MM.1S (cell line): ENCODE results near the gene UBE2S.

ENCODE experiments used
- DNase-seq: peaks from one replicate; pipeline ENCODE4 v3.0.0-alpha.2; 2015
- H2AFZ ChIP-seq: fragments of 300-600 bp; sonication (generic); 2 replicates; pipeline ENCODE4 v1.6.0; 2016; ENCODE audit warnings: antibody characterized with exemption, low read length
- H3F3A ChIP-seq: fragments of 300-600 bp; sonication (generic); 2 replicates; pipeline ENCODE4 v1.6.1; 2016; ENCODE audit warnings: mild to moderate bottlenecking, antibody characterized with exemption, low read length, moderate library complexity, mixed read lengths; ENCODE audit not compliant: insufficient read depth
- H3K27ac ChIP-seq: fragments of 300-600 bp; sonication (generic); 2 replicates; pipeline ENCODE4 v1.5.1; 2016; ENCODE audit warnings: mild to moderate bottlenecking, low read length
- H3K27me3 ChIP-seq: fragments of 300-600 bp; sonication (generic); replicated peaks from 2 replicates; pipeline ENCODE4 v1.6.0; 2016; ENCODE audit warnings: low read length; ENCODE audit not compliant: insufficient read depth
- H3K36me3 ChIP-seq: fragments of 300-600 bp; sonication (generic); replicated peaks from 2 replicates; pipeline ENCODE4 v1.6.1; 2016; ENCODE audit warnings: mild to moderate bottlenecking, low read length, mixed read lengths; ENCODE audit not compliant: insufficient read depth
- H3K4me1 ChIP-seq: fragments of 300-600 bp; sonication (generic); 2 replicates; pipeline ENCODE4 v1.6.1; 2016; ENCODE audit warnings: low read length, mixed read lengths
- H3K4me2 ChIP-seq: fragments of 300-600 bp; sonication (generic); 2 replicates; pipeline ENCODE4 v1.6.0; 2016; ENCODE audit warnings: low read depth, low read length
- H3K4me3 ChIP-seq: fragments of 300-600 bp; sonication (generic); 2 replicates; pipeline ENCODE4 v1.5.1; 2016; ENCODE audit warnings: low read length, mixed read lengths
- H3K79me2 ChIP-seq: fragments of 300-600 bp; sonication (generic); 2 replicates; pipeline ENCODE4 v1.6.1; 2016; ENCODE audit warnings: mixed run types, low read length, mixed read lengths
- H3K9ac ChIP-seq: fragments of 300-600 bp; sonication (generic); 2 replicates; pipeline ENCODE4 v1.6.1; 2016; ENCODE audit warnings: low read length, mixed read lengths
- H3K9me2 ChIP-seq: fragments of 300-600 bp; sonication (generic); replicated peaks from 2 replicates; pipeline ENCODE4 v1.6.1; 2016; ENCODE audit warnings: mild to moderate bottlenecking, low read length, mixed read lengths; ENCODE audit not compliant: insufficient read depth
- H3K9me3 ChIP-seq: fragments of 300-600 bp; sonication (generic); replicated peaks from 2 replicates; pipeline ENCODE4 v1.6.1; 2016; ENCODE audit warnings: mild to moderate bottlenecking, low read length, mixed read lengths; ENCODE audit not compliant: insufficient read depth
- H4K20me1 ChIP-seq: fragments of 300-600 bp; sonication (generic); 2 replicates; pipeline ENCODE4 v1.6.1; 2016; ENCODE audit warnings: mild to moderate bottlenecking, low read length, moderate library complexity, mixed read lengths; ENCODE audit not compliant: insufficient read depth
- CTCF ChIP-seq: fragments of 300-600 bp; sonication (generic); IDR thresholded peaks from 2 replicates; pipeline ENCODE4 v1.5.1; 2016; ENCODE audit warnings: antibody characterized with exemption, low read length, mixed read lengths
- EZH2 ChIP-seq: fragments of 300-600 bp; sonication (generic); optimal IDR thresholded peaks from 2 replicates; pipeline ENCODE3; 2017; ENCODE audit warnings: low read depth, mild to moderate bottlenecking, antibody characterized with exemption, low read length, mixed read lengths
- EZH2phosphoT487 ChIP-seq: fragments of 300-600 bp; sonication (generic); IDR thresholded peaks from 2 replicates; pipeline ENCODE4 v1.6.1; 2018; ENCODE audit warnings: antibody characterized with exemption, low read length

Gene UBE2S

GRCh38 chr19:55441319-55441691, 33.7 kb upstream of the UBE2S start:
- Histone ChIP-seq H3K9ac (no peak overlapping the region), H3K36me3 (no peaks in the 10 kb centered on the region), H3F3A (no peaks in the 10 kb centered on the region), H2AFZ (no peak overlapping the region), H3K27me3 (peaks cover 63% of the 10 kb centered on the region), H3K4me2 (no peak overlapping the region), H3K79me2 (no peaks in the 10 kb centered on the region), H3K9me3 (no peaks in the 10 kb centered on the region), H3K4me3 (no peak overlapping the region), H4K20me1 (no peaks in the 10 kb centered on the region), H3K4me1 (no peaks in the 10 kb centered on the region), H3K9me2 (no peaks in the 10 kb centered on the region), H3K27ac (no peak overlapping the region)
- no peak for DNase-seq
- TF ChIP-seq EZH2 (no peak), CTCF (no peak), EZH2phosphoT487 (no peak)

DNA sequence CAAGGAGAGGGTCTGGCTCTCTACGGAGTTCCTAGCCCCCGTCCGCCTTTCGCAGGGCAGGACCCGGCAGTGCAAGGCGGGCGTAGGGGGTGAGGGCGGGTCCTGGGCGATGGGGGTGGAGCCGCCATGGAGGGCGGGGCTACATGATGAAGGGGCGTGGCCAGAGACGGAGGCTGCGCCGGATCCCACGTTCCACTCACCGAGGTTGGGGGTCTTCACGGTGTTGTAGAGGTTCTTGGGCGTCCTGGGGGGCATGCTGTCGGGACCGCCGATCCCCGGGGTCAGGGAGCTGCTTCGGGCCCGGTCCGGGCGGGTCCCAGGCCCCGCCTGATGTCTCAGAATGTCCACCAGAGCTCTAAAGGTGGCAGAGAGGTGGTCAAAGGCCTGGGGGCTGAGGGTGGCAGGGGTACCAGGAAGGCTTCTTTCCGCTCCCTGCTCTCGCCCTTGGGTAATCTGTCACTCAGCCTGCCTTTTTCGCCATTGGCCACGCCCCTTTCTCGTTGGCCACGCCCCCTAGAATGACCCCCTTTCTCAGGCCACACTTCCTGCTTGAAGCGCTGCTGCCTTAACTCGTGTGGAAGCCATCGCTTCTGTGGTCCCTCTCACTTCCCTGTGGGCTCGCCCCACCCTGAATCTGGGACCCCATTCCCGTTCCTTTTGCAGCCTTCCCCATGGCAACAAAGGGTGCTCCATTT, 33.0 kb upstream of the UBE2S start:
- H3K9ac ChIP-seq: no peak overlapping the region
- no peaks in the 10 kb centered on the region for H3K9me3 ChIP-seq
- H3K4me3 ChIP-seq: no peak overlapping the region
- H3K9me2 ChIP-seq: no peaks in the 10 kb centered on the region
- no peaks in the 10 kb centered on the region for H3K4me1 ChIP-seq
- no peaks in the 10 kb centered on the region for H3F3A ChIP-seq
- no peak overlapping the region for H3K4me2 ChIP-seq
- no peaks in the 10 kb centered on the region for H4K20me1 ChIP-seq
- H3K36me3 ChIP-seq: no peaks in the 10 kb centered on the region
- no peak for DNase-seq
- no peak overlapping the region for H3K27ac ChIP-seq
- H3K79me2 ChIP-seq: no peaks in the 10 kb centered on the region
- H3K27me3 ChIP-seq: peaks cover 57% of the 10 kb centered on the region
- H2AFZ ChIP-seq: no peak overlapping the region
- TF ChIP-seq EZH2: no peak
- no peak for TF ChIP-seq CTCF

GRCh38 chr19:55439052-55439451, 31.5 kb upstream of the UBE2S start:
- Histone ChIP-seq H3F3A (no peaks in the 10 kb centered on the region), H3K27me3 (peaks cover 42% of the 10 kb centered on the region)
- TF ChIP-seq EZH2 (no peak), CTCF (no peak), EZH2phosphoT487 (no peak)

More at GRCh38 chr19:55439052-55439451, 31.5 kb upstream of the UBE2S start:
- Histone ChIP-seq H3K79me2 (no peaks in the 10 kb centered on the region), H3K9ac (no peak overlapping the region), H2AFZ (no peak overlapping the region), H3K4me2 (no peak overlapping the region), H3K4me1 (no peaks in the 10 kb centered on the region), H3K36me3 (no peaks in the 10 kb centered on the region), H3K4me3 (no peak overlapping the region), H3K9me2 (no peaks in the 10 kb centered on the region), H3K9me3 (no peaks in the 10 kb centered on the region), H3K27ac (no peak overlapping the region), H4K20me1 (no peaks in the 10 kb centered on the region)
- DNase-seq: no peak
